Panc1 (cell line): ENCODE measurements around the gene RHBDL1.

ENCODE experiments used
- CTCF ChIP-seq: fragments of 450-650 bp; IDR thresholded peaks from 2 replicates; pipeline ENCODE4 v1.5.1; 2017; ENCODE audit warnings: mild to moderate bottlenecking
- POLR2AphosphoS5 ChIP-seq: IDR thresholded peaks from 2 replicates; pipeline ENCODE4 v1.6.1; 2012; ENCODE audit warnings: mild to moderate bottlenecking, low read depth, low read length, moderate library complexity

GRCh38 chr16:666572-666971 is 8.9 kb upstream of the RHBDL1 start:
- TF ChIP-seq POLR2AphosphoS5 (no peak), CTCF (no peak)
